Activated CD4-positive, alpha-beta T cell treated with anti-CD3 and anti-CD28 coated beads, Interleukin-2, Interleukin-4, amounts not matched to agents 100 ng/mL and 50 ng/mL, durations not matched to agents 16 hours and 8 hours (primary cell): ENCODE data around the gene IGFBP4.
A peak's percentile ranks its signal among the peaks of the same experiment; 100 is the strongest.

Experiments used
- DNase-seq: peaks from one replicate; pipeline ENCODE4 v3.0.0-alpha.2; 2020; ENCODE audit warnings: low spot score

IGFBP4 gene

DNA sequence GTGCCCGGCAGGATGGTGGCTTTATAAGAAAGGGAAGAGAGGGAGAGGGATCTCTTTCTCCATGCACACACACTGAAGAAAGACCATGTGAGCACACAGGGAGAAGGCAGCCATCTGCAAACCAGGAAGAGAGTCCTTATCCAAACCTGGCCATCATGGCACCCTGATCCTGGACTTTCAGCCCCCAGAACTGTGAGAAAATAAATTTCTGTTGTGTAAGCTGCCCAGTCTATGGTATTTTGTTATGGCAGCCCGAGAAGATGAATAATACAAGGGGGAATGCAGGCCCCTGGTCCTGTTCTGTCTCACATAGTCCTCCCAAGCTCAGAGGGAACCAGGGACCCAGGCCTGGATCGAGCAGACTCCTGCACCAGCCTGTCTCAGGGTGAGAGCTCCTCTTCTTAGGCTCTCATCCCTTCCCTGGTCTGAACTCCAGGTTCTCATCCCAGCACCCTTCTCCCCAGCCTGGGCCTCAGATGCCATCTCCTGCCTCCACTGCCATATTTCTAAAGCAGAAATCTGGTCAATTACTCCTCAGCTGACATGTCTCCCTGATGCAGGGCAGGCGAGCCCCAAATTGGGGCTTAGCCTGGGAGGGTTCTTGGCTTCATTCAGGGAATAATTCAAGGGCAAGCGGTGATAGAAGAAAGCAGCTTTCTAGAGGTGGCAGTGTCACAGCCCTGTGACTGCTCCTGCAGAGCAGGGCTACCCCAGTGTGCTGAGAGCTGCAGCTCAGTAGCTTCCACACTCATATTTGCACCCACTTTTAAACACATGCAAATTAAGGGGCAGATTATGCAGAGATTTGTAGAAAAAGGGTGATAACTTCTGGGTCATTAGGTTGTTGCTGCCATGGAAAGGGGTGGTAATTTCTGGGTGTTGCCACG lies 28.8 kb downstream of the IGFBP4 start:
- DNase-seq = no peak

- DNase-seq = no peak
Observed at GRCh38 chr17:40472733-40473452, 29.6 kb downstream of the IGFBP4 start.

- DNase-seq = no peak
Observed at GRCh38 chr17:40473573-40474365, 30.5 kb downstream of the IGFBP4 start.

GRCh38 chr17:40474419-40475002 lies 31.3 kb downstream of the IGFBP4 start:
- DNase-seq = no peak

GRCh38 chr17:40475234-40475908 lies 32.1 kb downstream of the IGFBP4 start:
- no peak for DNase-seq

GRCh38 chr17:40477796-40478195 lies 34.5 kb downstream of the IGFBP4 start:
- no peak for DNase-seq

- no peak for DNase-seq
Observed at GRCh38 chr17:40478486-40478885, 35.2 kb downstream of the IGFBP4 start.

DNA sequence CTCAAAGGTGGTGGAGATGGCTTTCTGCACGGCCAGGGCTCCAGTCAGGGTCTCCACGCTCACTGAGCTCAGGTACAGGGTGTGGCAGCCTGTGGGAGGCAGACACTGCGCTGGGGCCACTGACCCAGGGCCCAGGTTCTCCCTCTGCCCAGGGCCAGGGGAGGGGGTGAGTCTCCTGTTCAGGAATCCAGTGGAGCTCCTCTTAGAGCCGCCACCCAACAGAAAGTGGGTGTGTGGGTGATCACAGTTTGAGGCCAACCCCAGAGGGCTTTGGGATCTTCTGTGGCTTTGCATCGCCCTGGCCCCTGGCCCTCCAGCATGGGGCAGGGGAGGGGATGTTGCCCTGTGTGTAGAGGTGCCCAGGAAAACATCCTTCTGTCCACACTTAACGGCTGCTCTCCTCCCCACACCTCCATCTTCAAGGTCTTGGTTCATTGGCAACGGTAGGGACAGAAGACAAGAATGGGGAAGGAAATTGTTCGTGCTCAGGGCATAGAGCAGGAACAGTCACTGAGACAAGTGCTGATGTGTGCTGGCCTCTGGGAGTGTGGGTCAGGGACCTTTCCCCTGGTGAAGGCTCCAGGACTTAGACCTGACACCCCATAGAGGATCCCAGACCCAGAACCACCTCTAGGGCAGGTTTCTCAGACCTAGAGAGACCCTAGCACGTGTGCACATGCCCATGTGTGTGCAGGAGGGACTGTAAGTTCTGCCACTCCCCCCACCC lies 36.7 kb downstream of the IGFBP4 start:
- no peak for DNase-seq

DNA sequence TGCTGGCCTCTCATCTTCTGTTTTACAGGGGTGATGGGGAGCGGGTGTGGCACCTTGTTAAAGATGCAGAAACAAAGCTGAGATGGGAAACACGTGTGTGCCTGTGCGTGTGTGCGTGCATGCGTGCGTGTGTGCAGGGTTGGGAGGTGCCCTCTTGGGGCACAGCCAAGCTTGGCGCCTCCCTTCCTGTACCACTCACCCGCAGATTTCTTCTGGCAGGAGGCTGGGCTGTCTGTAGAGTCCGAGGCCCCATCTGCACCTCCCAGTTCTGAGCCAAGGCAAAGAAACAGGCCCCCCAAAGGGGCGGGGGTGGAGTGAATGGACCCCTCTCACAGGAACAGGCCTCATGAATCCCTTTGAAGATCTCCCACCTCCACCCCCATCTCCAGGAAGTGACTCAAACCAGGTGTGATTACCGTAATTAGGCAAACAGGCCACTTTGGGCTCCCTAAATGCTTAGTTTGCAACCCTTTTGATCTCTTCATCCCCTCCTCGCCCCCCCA lies 37.3 kb downstream of the IGFBP4 start:
- peak; percentile 92 for DNase-seq

DNA sequence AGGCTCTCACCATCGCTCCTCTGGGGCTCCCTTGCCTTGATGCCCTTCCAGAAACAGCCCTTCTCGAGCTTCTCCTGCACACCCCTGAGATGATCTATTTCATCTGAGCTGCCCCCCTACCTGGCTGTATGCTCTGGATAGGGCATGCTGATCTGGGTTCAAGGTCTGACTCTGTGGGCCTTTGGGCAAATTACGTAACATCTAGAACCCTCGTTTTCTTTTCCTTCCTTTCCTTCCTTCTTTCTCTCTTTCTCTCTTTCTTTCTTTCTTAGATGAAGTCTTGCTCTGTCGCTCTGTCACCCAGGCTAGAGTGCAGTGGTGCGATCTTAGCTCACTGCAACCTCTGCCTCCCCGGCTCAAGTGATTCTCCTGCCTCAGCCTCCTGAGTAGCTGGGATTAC lies 37.9 kb downstream of the IGFBP4 start:
- no peak for DNase-seq

DNA sequence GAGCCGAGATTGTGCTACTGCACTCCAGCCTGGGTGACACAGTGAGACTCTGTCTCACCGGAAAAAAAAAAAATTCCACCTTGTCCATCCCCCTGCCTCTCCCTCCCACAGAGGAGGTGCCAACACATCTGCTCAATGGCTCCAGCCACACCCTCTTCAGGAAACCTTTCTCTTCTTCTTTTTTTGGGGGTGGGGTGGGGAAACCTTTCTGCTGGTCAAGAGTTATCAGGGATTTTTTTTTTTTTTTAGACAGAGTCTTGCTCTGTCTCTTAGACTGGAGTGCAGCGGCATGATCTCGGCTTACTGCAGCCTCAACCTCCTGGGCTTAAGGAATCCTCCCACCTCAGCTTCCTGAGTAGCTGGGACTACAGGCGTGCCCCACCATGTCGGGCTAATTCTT lies 39.5 kb downstream of the IGFBP4 start:
- DNase-seq = no peak

GRCh38 chr17:40483679-40484078 lies 40.4 kb downstream of the IGFBP4 start:
- DNase-seq = no peak

GRCh38 chr17:40484285-40484972 lies 41.2 kb downstream of the IGFBP4 start:
- DNase-seq = no peak

GRCh38 chr17:40484973-40485530 lies 41.8 kb downstream of the IGFBP4 start:
- DNase-seq = no peak

DNA sequence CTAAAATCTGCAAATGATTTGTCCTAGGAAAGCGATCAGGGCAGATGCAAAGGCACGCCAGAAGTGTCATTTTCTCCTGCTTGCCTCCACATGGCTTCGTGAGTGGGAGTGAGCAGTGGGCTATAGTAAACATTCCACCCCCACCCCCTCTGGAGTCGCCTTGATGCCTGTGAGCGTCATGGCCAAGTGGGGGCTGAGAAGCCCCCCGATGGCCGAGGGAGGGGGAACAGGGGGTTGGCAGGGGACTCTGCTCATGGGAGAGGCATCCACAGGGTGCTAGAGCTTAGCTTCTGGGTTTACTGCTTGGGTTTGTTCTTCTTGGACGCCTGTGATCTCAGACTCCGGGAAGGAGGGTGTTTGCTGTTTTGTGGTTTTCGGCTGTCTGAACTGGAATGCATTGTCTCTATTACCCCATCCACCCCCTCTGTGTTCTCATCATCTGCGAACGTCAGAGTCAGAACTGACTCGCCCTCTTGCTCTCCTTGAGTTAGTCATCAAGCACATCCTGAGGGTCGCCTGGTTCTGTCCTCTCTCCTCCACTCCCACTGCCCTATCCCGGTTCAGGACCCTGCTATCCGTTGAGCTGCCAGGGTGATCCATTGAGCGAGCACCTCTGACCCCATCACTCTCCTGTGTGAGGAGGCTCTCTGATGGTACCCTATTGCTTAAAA lies 42.7 kb downstream of the IGFBP4 start:
- DNase-seq = peak; percentile 12

DNA sequence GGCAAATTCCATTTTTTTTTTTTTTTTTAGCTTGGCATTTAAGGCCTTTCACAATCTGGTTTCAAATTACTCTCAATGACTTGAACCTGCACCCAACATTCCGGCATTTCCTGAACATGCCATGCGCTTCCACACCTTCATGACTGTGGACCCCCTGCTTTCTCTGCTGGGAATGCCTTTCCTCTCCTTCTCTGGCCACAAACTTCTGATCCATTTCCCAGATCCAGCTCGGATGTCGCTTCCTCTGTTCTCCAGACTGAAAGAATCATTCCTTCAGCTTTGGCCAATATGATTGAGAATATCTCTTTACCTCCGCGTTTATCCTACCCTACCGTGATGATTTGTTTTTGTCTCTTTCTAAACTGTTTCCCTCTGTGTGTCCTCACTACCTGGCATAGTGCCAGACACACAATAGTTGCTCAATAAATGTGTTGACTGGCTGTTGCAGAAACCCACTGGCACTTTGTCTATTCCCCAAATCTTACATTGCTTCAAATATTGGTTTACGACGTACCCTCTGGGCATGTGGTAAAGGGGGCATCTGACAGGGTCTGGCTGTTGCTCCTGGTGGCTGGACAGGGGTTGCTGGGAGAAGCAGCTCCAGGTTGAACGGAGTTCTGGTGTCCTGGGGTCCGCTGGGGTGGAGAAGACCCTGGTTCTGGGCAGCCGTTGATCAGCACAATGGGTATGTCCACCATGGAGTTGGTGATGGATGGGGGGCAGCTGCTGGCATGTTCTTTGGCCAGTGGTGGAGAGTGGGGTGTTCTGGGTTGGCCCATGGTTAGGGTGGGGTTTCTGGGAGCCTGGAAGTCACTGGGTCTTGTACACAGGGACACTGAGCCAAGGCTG lies 43.5 kb downstream of the IGFBP4 start:
- DNase-seq = no peak

- DNase-seq = no peak
Observed at GRCh38 chr17:40487371-40488020, 44.2 kb downstream of the IGFBP4 start.
